GM18519 (cell line): ENCODE measurements around the gene VPS37C.

Source experiments
- ATAC-seq: cut with Tn5 transposase; IDR thresholded peaks from one replicate; pipeline ENCODE4 v1.9.1; 2021; ENCODE audit warnings: mild to moderate bottlenecking, moderate library complexity; ENCODE audit not compliant: unreplicated experiment, low FRiP score

The VPS37C gene

DNA sequence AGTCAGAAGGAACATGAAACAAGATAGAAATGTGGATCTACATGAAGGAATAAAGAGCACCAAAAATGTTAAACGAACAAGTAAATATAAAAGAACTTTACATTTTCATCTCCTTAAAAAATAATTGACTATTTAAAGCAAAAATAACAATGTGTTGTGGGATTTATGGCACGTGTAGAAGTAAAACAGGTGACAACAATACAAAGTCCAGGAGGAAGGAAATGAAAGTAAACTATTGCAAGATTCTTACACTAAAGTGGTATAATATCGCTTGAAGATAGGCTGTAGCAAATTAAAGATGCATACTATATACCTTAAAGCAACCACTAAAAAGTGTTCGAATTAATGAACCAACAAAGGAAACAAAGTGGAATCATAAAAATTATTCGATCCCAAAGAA is 5.5 kb downstream of the VPS37C start:
- no peak for ATAC-seq

- no peak for ATAC-seq
Observed at GRCh38 chr11:61155312-61155711, 5.9 kb downstream of the VPS37C start.

DNA sequence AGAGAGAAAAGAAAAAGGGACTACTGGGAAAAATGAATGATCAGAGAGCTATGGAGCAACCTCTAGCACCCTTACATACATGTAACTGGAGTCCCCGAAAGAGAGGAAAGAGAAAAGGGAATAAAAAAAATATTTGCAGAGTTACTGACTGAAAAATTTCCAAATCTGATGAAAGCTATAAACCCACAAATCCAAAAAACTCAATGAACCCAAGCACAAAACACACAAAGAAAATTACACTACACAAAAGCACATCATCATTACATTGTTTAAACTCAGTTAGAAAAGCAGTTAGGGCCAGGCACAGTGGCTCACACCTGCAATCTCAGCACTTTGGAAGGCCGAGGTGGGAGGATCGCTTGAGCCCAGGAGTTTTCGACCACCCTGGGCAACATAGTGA is 6.7 kb downstream of the VPS37C start:
- ATAC-seq, result no peak

DNA sequence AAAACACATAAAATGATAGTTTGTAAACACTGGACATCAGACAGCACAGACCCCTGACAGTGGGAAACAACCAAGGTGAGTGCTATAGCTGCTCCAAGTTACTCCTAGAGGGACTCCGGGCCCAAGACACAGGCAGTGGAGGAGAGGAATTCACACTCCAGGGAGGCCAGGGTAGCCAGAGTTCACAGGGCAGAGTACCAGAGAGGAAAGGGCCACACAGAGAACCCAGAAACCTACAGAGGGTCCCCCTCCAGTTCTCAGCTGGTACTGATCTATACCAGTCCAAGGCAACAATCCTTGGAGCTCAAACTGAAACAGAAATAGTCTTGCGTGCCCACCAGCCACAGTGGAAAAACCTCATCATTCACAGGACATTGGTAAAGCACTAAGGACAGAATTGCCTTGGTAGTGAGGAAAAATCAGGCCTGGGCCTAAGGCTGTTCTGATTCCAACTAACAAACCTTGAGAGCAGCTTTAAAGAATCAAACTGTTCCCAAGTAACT is 7.6 kb downstream of the VPS37C start:
- no peak for ATAC-seq

DNA sequence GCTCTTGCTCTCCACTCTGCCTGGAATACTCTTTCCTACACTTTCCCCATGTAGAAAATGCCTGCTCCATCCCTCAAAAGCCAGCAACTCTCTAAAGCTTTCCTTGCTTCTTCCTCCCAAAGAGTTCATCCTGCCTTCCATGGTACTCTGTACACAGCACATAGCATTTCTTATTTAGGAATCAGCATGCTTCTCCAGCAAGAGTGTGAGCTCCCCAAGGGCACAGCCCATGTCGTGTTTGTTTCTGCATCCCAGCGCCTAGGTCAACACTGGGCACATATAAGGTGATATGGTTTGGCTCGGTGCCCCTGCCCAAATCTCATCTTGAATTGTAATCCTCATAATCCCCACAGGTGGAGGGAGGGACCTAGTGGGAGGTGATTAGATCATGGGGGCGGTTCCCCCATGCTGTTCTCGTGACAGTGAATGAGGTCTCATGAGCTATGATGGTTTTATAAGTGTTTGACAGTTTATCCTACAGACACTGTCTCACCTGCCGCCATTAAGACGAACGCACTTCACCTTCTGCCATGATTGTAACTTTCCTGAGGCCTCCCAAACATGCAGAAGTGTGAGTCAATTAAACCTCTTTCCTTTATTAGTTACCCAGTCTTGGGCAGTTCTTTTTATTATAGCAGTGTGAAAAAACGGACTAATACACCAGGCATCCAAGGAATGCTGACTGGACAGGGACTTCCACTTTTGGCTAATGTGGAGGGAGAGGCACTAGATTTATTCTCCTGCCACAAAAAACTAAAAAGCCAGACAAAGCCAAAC is 8.2 kb downstream of the VPS37C start:
- ATAC-seq, result no peak

DNA sequence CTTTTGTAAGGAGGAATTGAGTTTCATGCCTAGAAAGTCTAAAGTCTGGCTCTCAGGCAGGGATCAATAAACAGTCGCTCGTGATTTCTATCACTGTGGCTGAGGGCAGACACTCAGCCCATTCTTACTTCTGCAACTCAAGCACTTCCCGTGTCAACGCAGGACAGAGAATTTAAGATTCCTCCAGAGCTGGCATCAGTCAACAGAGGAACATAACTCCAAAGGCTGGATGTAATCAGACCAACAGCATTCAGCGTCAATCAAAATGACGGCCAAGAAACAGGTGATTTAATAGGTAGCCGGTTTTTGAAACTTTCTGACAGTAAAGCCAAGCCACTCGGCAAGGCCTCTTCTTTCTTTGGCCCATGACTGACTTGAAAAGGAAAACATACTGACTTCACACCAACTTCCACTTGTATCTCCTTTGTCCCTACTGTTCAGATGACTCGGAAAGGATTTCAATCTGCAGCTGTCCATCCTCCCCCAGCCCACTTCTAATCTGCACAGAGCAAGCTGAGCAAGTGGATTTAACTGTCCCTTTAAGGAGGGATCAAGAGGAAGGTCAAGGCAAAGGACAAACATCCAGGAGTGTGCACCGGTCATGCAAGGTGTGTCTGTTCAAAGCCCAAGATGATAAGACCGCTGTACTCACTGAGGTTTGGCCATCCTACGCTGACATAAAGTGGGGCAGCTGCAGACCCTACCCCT is 9.5 kb downstream of the VPS37C start:
- no peak for ATAC-seq

DNA sequence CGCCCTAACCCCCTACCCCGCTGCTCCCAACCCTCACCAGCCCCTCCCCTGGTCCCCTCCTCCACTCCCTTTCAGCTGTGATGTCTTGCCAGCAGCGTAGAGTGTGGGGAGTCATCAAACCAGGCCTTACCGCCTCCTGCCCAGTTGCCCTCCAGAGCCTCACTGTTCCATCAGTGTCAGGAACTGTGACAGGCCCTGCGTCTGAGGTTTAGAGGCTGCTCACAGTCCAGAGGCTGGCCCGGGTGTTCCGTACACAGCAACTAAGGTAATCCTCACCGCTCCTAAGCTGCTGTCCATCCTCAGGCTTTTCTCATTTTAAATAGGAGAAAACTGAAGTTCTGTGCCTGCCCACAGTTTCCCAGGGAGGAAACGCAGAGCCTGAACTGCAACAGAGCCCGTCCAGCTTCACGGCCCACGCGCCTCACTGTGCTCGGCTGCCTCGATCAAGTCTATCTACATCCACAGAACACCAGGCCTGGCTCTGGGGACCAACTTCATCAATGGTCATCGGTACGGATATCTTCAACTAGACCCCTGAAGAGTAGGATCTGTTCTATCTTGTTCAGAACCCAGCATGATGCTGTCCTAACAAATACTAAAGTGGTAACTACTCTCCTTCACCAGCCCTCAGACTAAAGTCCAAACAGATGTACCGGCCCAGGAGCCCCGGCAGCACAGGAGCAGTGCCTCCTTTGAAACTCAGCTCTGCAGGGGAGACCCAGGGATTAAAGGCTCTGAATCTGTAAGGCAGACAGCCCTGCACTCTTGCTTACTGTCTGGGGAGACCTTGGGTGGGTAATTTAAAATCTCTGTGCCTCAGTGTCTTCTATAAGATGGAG is 10.3 kb downstream of the VPS37C start:
- no peak for ATAC-seq

DNA sequence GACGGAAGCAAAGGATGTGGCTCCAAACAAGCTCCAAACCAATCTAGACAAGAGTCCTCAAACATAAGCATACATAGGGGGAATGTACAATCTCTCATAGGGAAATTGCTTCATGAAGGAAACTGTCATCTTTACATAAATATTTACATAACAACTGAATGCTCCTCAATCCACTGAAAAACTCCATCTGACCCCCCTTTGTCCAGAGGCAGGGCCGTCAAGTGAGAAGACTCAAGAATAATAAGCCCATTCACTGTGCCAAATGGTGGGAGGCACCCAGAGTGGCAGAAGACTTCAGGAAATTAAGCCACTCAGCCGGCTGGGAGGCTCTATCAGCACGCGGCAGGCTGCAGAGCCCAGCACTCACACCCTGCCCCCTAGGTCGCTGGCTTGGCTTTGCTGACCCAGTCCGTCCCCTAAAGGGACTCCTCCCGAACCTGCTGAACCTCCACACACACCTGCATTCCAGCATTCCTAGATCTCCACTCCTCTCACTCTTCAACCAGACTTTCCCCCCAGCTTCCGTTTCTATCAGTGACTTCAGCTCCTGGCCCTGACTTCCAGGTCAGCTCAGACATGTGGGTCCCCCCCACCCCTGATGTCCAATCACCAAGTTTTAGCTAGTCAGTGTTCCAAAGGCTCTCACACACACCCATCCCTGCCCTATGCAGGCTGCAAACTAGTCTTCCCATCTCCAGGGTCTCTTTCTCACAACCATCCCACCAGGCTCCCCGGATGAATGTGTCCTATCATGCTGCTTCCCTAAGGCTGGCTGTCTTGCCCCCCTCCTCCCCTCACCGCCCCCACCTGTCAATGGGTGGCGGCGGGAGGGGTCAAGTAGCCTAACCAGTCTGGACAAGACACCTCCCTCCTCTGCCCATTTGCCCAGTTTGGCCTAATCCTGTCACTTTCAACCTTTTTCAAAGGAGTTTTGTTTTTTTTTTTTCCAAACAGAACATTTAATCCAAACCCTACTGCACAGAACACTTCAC is 11.3 kb downstream of the VPS37C start:
- ATAC-seq, result no peak

GRCh38 chr11:61147791-61148620 is 13.2 kb downstream of the VPS37C start:
- ATAC-seq, result no peak

GRCh38 chr11:61147271-61147670 is 14.0 kb downstream of the VPS37C start:
- no peak for ATAC-seq

DNA sequence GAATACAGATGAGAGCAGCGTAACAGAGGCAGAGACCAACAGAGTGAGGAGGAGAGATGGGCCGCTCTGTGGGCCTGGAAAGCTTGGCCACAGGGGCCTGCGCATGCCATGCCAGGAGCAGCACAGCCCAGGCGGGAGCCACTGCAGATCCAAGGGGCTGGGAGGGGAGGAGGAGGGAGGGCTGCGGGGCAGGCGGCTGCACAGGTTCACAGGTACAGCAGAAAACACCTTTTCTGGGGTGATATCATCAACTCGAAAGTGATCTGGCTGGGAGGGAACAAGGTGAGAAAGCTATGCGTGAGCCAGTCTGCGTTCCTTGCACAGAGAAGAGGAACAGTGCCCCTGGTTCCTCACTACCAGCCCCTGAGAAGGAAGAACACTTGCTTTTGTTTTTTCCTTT is 14.8 kb downstream of the VPS37C start:
- no peak for ATAC-seq

- no peak for ATAC-seq
Observed at GRCh38 chr11:61145228-61146005, 15.8 kb downstream of the VPS37C start.

- no peak for ATAC-seq
Observed at GRCh38 chr11:61144511-61145179, 16.6 kb downstream of the VPS37C start.

GRCh38 chr11:61142424-61142823 is 18.8 kb downstream of the VPS37C start:
- no peak for ATAC-seq

- no peak for ATAC-seq
Observed at GRCh38 chr11:61141601-61142028, 19.6 kb downstream of the VPS37C start.

DNA sequence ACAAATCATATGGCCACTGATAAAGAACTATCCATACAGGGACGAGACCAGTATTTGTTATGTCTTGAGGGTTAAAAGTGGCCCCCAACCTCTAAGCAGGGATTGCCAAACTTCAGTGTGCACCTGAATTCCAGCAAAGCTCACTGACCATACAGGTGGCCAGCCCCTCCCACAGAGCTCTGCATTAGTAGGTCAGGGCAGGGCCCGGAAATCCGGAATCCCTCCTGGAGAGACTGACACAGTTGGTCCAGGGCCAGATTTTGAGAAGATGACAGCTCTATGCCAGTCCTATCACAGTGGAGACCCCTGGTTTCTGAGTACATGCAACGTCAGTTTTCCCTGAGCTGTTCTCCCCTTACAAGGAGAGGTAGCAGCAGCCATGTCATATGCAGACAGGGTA is 20.8 kb downstream of the VPS37C start:
- no peak for ATAC-seq

DNA sequence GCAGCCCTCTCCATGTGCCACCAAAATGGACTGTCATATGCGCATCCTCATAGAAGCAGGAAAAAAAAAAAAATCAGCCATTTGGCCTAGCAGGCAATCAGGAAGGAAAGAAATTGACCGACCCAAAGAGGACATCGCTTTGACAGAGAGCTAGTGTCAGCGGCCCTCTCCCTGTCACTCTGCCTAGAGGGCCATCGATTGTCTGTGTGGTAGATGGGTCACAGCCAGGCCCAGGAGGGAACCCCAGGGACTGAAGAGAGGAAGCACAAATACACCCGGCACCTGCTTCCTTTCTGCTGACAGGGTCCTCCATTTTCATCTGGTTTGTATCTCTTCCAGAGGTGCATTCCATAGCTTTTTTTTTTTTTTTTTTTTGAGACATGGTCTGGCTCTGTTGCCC is 21.8 kb downstream of the VPS37C start:
- ATAC-seq, result no peak

- no peak for ATAC-seq
Observed at GRCh38 chr11:61138935-61139334, 22.3 kb downstream of the VPS37C start.
